CD4-positive, alpha-beta T cell treated with Interleukin-2 at 100 ng/mL for 4 hours (primary cell): ENCODE measurements around the gene CRYBG1.
A peak's percentile ranks its signal among the peaks of the same experiment; 100 is the strongest.
"Not testable (repeated sequence)": the region's sequence is repeated elsewhere in the genome, so short reads cannot be mapped to it uniquely, and the experiment has no call there.

Experiments used
- DNase-seq: peaks from one replicate; pipeline ENCODE4 v3.0.0-alpha.2; 2020; ENCODE audit warnings: low spot score

Gene CRYBG1

GRCh38 chr6:106525882-106526275 is 165.4 kb downstream of the CRYBG1 start:
- DNase-seq = no peak

DNA sequence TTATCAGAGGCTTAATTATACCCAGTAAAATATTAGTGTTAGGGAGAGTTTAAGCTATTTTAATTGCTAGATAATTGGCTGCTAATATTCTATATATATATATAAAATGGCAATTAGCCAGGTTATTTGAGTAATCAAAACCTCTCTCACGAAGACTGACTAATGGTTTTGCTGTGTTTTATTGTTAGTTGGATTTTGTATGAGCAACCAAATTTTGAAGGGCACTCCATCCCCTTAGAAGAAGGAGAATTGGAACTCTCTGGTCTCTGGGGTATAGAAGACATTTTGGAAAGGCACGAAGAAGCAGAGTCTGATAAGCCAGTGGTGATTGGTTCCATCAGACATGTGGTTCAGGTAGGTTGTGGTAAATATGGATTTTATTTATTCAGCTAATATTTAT is 166.6 kb downstream of the CRYBG1 start:
- DNase-seq = no peak

- DNase-seq = peak; percentile 54
These were observed 167.5 kb downstream of the CRYBG1 start for GRCh38 chr6:106527979-106528378.

DNA sequence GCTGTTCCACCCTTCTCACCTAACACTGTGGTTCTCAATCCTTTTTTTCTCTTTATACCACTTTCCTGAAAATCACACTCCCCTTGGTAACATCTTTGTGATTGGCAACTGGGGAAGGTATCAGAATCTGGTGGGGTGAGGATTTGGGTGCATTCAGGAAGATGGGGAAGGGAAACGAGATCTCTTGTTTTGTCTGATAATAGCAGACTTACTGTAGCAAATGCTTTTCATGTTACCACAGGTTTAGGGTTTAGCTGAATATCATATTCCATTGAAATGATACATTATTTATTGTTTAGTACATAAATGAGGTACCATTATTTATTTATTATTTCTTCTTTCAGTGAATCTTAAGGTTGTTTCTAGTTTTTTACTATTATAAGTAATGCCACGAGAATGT is 168.0 kb downstream of the CRYBG1 start:
- DNase-seq = no peak

- no peak for DNase-seq
These were observed 168.9 kb downstream of the CRYBG1 start for GRCh38 chr6:106529438-106529837.

DNA sequence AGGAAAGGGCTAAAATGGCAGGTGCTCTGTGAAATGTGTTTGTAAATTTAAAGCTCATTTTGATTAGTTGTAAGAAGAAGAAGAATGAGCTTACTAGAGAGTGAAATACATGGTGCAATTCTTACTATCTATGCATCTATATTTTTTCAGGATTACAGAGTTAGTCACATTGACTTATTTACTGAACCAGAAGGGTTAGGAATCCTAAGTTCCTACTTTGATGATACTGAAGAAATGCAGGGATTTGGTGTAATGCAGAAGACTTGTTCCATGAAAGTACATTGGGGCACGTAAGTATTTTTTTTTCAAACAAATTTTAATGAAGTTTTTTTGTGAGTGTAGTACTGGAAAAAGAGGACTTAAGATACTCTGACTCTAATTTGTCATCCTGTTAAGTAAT is 169.5 kb downstream of the CRYBG1 start:
- no peak for DNase-seq

GRCh38 chr6:106530502-106530901 is 170.0 kb downstream of the CRYBG1 start:
- no peak for DNase-seq

- DNase-seq = no peak
These were observed 172.5 kb downstream of the CRYBG1 start for GRCh38 chr6:106533054-106533453.

- DNase-seq = no peak
These were observed 173.5 kb downstream of the CRYBG1 start for GRCh38 chr6:106534004-106534403.

DNA sequence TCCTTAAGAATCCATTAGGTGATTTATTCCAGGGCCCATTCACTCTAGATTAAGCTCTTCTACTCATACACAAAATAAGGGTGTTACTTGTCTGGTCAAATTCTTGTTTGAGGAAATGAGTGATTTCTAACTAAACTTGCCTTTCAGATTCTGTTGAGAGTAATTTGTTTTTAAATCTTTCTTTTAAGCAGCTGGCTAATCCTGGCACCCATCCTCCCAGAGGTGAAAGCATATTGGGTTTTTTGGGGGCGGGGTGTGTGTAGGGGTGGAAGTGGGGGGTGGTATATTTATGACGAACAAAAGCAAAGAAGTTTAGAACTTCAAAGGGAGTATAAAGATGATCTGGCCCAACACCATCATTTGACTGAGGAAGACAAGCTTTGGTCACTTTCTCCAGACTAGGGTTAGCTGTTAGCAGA is 174.1 kb downstream of the CRYBG1 start:
- peak; percentile 51 for DNase-seq

- no peak for DNase-seq
These were observed 174.5 kb downstream of the CRYBG1 start for GRCh38 chr6:106535012-106535411.

GRCh38 chr6:106536357-106536756 is 175.8 kb downstream of the CRYBG1 start:
- no peak for DNase-seq

DNA sequence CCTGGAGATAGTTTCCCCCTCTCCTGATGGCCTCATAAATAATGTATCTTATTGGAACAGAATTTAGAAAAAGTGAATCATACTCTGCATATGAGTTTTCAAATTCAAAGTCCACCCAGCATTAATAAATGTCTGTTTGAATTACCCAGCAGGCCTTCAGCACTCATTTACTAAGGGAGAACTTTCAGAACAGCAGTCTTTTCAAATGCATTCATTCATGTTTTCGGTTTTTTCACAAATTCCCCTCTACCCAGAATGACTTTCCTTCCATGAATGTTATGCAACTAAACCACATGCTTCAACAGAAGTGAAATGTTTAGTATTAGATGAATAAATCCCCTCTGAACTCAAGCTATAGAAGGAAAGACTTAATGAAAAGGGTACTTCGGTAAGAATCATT is 176.3 kb downstream of the CRYBG1 start:
- DNase-seq = peak; percentile 51

DNA sequence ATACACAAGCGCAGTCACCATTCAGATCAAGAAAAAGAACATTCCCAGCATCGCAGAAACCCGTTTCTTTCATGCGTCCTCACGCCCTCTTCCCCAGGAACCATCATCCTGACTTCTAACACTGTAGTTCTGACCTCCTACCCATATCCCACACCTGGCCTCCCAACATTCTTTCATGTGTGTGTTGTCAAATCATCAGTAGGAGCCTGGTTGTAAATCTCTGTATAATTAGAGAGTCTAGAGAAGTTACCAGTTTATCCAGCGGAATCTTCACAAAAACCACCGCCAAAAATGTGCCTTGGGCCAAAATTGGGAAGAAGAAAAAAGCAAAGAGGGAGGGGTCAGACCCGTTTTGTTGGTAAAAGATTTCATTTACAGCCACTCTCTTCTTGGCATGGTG is 177.1 kb downstream of the CRYBG1 start:
- no peak for DNase-seq

- DNase-seq = peak; percentile 55
These were observed 177.6 kb downstream of the CRYBG1 start for GRCh38 chr6:106538145-106538544.

DNA sequence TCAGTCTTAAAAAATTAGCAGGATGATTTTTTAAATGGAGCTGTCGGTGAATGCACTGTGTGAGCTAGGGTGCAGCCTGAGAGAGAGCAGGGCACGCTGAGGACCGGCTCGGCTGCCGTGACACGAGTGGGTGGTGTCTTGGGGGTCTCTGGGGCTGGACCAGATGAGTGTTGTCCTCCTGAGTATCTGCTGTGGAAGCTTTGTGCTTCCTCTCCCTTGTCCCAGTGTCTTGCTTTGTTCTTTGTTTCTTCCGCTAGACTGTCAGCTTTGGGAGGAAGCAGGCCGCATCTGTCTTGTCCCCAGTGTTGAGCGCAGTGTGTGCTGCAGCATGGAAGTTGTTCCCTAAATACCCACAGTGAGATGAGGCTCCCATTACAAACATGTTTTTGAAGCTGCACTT is 179.4 kb downstream of the CRYBG1 start:
- DNase-seq = no peak

DNA sequence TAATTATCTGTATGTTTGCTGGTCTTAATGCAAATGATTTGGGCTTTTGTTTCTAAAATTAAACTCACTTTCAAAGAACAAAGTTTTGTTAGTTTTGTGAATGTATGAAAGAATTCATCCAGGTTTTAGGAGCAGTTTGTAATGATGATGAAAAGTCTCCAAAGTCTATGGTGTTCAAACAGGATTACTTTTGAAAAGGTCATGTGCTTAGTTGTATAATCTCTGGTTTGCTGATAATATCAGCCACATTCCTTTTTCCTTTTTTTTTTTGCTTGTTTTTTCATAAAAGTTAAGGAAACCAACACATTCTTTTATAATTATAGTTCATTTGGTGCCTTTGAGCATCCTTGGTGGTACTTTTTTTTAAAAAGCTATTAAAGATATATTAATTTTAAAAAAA is 179.9 kb downstream of the CRYBG1 start:
- DNase-seq = no peak

DNA sequence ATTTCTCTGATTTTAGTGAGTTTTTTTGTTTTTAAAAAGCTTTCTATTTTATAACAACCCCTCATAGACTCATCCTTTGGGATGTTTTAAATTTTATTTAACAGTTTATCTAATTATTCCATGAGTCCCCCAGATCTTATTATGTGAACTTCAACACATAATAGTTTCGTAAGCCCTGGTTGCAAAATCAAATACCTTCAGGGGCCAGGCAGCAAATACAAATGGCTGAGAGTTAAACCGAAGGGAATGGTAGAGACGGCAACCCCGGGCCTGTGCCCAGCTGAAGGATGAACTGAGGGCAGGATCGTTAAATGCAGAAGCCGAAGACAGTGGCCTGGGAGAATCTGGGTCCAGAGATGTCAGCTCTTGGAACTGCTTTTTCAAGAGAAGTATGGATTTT is 180.4 kb downstream of the CRYBG1 start:
- DNase-seq = no peak

- DNase-seq = peak; percentile 53
These were observed 185.8 kb downstream of the CRYBG1 start for GRCh38 chr6:106546261-106546690.

GRCh38 chr6:106546691-106547414 is 186.3 kb downstream of the CRYBG1 start:
- peak; percentile 53 for DNase-seq

DNA sequence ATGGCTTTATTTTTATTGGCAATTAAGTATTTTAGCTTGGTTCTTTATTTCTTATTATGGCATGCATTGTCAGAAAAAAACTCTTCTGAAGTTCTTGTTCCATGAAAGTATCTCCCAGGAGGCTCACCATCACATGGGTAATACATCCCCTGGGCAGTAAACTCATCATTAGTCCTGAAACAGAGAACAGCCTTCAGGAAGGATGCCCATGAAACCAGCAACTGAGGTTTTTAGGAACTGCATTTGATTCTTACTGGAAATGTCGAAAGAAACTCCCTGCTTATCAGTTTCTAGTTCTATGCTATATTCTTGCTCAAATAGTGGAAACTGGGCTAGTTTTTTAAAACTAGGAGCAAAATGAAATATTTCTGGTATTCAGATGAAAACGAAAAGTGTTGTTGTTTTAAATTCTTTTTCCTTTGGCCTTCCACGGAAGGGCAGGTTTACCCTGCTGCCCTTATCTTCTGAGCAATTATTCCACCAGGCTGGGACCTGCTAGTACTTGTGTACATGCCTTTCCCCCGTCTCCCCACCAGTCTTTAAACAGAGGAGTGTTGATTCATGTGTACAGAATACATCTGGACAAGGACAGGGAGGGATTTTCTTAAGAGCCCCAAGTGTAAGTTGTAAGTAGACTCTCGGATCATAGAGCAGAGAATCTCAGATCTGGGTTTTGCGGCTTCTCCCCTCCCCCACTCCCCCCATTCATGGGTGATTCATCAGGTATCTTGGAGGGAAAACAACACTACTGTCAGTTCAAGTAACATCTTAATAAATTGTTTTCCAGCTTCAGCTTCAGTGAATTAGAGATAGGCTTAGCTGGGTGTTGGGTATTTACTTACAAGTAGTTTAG is 187.3 kb downstream of the CRYBG1 start:
- peak; percentile 57 for DNase-seq

GRCh38 chr6:106548926-106549455 is 188.5 kb downstream of the CRYBG1 start:
- not testable (repeated sequence) for DNase-seq

GRCh38 chr6:106549521-106549920 is 189.0 kb downstream of the CRYBG1 start:
- no peak for DNase-seq
